Choroid plexus epithelial cell (primary cell): ENCODE data around the gene ADGRD2.

Experiments used
- DNase-seq: peaks from one replicate; pipeline ENCODE4 v3.0.0-alpha.2; 2010; ENCODE audit warnings: low read depth
- H3K4me3 ChIP-seq: 2 replicates; pipeline ENCODE4 v1.5.1; 2011; ENCODE audit warnings: low read depth, mild to moderate bottlenecking, control low read depth, low read length, moderate library complexity
- CTCF ChIP-seq: conservative IDR thresholded peaks from 2 replicates; pipeline ENCODE4 v1.5.1; 2011; ENCODE audit warnings: low read depth, mild to moderate bottlenecking, control low read depth, inconsistent platforms, low read length, moderate library complexity

The ADGRD2 gene

GRCh38 chr9:124507880-124508423 is 57.7 kb downstream of the ADGRD2 start:
- no peak for TF ChIP-seq CTCF
- no peak overlapping the region for H3K4me3 ChIP-seq
- DNase-seq: no peak

- DNase-seq: peak; percentile 37
- no peak for TF ChIP-seq CTCF
- no peak overlapping the region for H3K4me3 ChIP-seq
Observed at GRCh38 chr9:124510650-124511425, 60.6 kb downstream of the ADGRD2 start.

- DNase-seq: no peak
- H3K4me3 ChIP-seq: no peak overlapping the region
- no peak for TF ChIP-seq CTCF
Observed at GRCh38 chr9:124511426-124511840, 61.2 kb downstream of the ADGRD2 start.

- no peak overlapping the region for H3K4me3 ChIP-seq
- no peak for TF ChIP-seq CTCF
- DNase-seq: no peak
Observed at GRCh38 chr9:124511891-124512805, 61.9 kb downstream of the ADGRD2 start.

- no peak for DNase-seq
- TF ChIP-seq CTCF: no peak
Observed at GRCh38 chr9:124512806-124513204, 62.6 kb downstream of the ADGRD2 start.

GRCh38 chr9:124513376-124513994 is 63.2 kb downstream of the ADGRD2 start:
- no peak overlapping the region for H3K4me3 ChIP-seq
- no peak for TF ChIP-seq CTCF
- DNase-seq: no peak

More at GRCh38 chr9:124512806-124513204, 62.6 kb downstream of the ADGRD2 start:
- no peak overlapping the region for H3K4me3 ChIP-seq
